NCI-H748 treated with DMSO at 0.1 percent for 48 hours (cell line): ENCODE measurements around the gene REL.
"Not testable (repeated sequence)": the region's sequence is repeated elsewhere in the genome, so short reads cannot be mapped to it uniquely, and the experiment has no call there.

Experiments used
- DNase-seq: peaks from one replicate; lab custom pipeline; 2025; lab: John Stamatoyannopoulos, UW

REL gene

DNA sequence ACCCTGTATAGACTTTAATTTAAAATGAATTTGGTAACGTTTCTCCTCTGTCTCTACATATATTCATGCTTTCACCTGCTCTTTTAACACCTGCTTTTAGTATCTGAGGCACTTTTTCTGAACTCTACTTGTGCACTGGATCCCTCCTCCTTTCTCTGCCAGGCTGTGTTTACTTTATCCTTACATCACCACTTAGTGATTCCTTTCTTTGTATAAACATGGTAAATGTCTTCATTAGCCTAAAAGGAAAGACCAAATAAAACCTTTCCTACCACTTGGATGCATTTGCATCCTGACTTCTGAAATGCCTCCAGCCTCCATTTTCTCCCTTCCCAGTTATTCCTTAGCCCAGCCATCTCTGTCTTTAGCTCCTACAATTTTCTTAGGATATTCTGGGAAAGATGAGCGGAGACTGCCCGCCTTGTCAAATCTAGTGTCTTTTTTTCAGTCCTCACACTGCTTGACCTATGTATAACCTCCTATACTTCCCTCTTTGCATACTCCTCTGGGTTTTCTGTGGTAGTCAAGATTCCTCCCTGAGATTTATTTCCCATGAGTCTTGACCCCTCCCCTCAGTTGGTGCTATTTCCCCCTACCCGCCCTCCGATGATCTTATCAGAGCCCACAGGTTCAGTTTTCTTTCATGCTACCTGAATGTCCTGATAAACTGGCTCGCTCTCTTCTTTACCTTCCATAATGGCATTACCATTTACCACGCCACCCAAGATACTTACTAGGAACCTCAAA is 44.8 kb downstream of the REL start:
- no peak for DNase-seq

DNA sequence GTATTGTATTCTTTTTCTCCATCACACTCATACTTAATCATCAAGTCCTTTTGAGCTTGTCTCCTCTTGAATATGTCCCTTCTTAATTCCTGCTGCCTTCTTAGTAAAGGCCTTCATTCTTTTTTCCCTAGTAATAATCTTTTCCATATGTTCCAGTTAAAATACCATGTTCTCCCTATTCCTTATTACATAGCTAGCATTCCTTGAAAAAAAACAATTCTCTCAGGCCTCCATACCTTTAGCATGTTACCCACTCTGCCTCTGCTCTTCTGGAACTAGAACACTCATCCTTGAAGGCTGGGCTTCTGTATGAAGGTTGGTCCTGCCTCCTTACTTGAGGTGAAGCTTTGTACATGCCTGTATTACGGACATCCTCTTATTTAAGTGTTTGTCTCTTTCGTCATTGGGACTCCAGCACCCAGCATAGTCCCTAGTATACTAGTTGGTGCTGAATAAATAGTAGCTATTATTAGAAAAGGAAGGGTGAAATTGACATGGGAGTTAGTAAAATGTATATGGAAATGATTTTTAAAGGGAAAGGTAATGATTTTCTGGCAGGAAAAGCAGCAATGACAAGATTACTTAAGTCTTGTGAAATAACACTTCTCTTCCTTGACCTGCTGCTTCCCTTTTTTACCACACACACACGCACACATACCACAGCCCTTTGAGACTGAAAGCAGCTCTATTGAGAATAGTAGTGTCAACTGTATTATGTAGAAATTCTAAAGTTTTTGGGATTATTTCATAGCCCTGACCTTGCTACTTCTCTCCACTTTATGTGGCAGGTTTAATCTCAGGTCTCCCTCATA is 45.6 kb downstream of the REL start:
- no peak for DNase-seq

DNA sequence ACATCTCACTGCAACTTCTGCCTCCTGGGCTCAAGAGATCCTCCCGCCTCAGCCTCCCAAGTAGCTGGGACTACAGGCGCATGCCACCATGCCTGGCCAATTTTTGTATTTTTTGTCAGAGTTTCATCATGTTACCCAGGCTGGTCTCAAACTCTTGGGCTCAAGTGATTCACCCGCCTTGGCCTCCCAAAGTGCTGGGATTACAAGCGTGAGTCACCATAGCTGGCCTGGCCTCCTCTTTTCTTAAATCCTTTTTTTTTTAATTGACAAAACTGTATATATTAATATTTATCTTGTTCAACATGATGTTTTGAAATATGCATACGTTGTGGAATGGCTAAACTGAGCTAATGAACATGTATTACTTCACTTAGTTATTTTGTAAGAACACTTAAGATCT is 50.7 kb downstream of the REL start:
- not testable (repeated sequence) for DNase-seq

DNA sequence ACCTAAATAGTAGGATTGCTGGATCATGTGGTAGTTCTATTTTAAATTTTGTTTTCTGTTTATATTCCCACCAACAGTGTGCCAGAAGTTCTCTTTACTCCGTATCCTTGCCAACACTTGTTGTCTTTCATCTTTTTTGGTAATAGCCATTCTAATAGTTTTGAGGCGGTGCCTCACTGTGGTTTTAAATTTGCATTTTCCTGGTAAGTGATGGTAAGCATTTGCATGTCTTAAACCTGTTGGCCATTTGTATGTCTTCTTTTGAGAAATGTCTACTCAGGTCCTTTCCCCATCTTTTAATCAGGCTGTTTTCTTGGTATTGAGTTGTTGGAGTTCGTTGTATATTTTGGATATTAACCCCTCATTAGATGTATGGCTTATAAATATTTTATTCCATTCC is 51.6 kb downstream of the REL start:
- DNase-seq, result no peak

DNA sequence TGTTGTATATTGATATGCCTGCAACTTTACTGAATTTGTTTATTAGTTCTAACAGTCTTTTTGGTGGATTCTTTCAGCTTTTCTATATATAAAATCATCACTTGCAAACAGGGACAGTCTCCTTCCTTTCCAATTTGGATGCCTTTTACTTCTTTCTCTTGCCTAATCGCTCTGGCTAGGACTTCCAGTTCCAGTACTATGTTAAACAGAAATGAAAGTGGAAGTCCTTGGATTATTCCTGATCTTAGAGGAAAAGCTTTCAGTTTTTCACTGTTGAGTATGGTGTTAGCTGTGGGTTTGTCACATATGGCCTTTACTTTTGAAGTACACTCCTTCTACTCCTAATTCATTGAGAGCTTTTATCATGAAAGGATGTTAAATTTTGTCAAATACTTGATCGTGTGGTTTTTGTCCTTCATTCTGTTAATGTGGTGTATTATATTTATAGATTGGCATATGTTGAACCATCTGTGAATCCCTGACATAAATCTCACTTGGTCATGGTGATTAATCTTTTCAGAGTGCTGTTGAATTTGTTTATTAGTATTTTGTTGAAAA is 52.9 kb downstream of the REL start:
- DNase-seq, result no peak

DNA sequence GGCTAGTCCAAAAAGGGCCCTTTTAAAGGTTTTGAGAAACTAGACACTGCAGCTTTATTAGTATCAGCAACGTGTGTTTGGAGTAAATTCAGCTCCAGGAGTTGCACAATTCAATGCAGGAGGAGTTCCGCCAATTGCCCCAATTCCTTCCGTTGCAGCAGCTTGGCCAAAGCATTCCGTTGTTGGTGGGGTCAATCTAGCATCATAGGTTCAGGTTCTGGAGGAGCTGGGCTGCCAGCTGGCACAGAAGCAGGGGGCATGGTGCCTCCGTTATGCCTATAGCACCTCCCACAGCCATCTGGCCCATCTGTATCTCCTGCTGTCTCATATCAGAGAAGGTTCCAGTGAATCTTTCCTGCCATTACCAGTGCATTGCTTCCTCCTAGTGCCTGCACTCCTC is 55.4 kb downstream of the REL start:
- no peak for DNase-seq

DNA sequence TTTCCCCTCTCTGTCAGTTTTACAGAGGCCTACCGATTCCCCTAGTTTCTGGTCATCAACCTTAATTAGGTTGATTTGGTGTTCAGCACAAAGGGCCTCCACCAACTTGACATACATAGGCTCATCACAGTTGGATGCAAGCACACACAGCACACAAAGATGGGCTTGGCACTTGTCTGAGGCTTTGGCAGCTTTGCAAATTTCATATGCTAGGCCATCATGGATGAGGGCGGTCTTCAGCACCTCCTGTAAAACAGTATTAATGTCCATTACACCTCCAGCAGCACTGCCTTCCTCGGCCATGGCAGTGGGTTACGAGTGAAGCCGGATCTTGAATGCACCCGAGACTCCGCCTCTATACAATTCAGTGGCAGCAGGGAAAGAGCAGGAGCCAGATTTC is 56.9 kb downstream of the REL start:
- no peak for DNase-seq

DNA sequence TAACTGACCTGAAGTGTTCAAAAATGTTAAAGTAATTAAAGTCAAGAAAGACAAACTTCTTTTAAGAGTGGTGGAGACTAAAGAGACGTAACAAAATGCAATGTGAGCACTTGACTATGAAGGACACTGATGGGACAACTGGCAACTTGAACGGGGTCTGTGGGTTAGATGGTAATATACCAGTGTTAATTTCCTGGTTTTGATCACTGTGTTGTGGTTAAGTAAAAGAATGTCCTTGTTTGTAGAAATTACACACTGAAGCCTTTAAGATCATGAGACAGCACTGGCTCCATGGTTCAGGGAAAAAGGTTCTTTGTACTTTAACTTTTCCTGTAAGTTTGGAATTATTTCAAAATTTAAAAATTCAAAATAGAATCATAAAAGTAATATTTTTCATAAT is 58.2 kb downstream of the REL start:
- no peak for DNase-seq

DNA sequence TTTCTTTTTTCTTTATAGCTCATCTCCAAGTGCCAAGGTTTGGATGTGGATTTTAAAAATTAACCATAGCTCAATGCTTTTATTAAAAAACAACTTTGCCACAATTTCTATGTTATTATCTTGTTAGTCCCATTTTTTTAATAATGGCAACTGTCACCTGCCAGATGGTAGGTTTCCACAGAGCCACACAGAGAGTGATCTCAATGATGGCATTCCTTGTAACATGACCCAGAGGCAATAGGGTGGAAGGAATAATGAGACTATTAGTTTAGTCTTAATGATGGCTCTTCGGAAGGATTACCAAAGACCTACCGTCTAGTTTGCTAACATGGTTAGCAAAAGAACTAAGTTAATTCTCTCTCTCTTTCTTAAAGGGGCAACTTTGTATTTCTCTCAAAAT is 64.0 kb downstream of the REL start:
- no peak for DNase-seq

DNA sequence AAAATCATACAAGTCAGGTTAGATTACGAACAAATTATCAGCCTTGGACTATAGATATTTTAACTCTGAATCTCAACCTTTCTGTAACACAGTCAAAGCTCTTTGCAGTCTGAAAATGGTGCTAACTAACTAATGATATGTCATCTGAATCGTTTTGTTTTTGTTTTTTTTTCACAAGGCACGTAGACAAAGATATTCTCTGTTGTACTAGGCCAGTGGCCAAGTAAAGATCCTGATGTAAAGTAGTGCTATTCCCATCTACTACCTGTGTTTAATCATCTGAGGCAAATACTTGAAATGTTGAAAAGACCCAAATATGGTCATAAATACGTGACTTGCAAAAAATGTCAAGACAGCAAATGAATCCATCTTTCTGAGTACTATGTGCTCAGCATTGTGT is 65.7 kb downstream of the REL start:
- DNase-seq, result no peak

DNA sequence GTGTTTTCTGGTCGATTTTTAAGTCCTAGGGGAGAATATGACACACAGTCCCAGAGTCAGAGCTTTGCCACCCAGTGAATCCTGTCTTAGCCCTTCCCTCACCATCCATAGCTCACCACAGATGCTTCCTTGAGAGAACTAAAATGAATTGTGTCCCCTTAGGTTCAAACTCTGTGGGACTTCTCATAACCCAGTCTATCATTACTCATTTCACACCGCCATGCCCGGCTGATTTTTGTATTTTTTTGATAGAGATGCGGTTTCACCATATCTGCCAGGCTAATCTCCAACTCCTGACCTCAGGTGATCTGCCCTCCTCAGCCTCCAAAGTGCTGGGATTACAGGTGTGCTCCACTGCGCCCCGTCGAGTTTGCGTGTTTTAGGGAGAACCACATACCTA is 66.8 kb downstream of the REL start:
- DNase-seq, result no peak

DNA sequence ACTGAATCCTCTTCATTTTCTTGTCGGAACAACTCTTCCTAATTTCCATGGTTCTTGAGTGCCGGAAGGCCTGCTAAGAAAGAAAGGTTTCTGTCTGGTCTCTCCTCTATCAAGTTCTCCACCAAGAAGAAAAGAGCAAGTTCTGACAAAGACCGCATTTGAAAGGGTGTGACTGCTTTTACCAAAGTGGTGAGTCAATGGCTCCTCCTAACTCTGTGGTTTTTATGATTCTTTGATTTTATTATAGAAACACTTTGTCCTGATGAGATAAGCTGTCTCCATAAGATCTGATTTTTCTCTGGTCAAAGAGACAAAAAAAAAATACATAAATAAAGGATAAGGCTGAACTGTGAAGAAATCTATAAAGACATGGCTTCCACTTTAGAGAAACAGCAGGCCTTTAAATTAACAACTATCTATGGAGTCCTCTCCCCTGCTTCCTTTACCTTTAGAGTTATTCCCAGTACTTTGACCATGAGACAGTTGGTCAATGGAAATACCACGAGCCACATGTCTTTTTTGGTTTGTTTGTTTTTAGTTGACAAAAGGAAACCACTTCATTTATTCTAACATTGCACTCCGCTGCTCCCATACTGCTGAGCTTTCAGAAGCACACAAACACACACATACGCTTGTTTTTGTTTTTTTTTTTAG is 67.7 kb downstream of the REL start:
- no peak for DNase-seq

DNA sequence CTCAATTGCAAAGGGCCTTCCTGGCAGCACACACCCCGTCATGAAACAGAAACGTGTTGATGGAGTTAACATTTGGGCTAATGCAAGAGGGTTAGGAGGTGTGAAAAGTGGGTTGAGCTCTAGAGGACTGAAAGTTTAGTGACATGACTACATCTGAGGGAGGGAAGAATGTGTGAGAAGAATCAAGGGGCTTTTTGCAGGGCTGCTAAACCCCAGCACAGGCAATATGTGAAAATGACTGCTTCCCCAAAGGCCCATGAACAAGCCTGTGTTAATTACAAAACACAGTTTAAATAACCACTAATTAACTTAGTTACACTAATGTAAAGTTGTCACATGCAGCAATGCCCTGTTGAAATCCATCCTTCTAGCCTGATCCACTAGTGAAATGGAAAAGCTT is 72.8 kb downstream of the REL start:
- DNase-seq, result no peak

DNA sequence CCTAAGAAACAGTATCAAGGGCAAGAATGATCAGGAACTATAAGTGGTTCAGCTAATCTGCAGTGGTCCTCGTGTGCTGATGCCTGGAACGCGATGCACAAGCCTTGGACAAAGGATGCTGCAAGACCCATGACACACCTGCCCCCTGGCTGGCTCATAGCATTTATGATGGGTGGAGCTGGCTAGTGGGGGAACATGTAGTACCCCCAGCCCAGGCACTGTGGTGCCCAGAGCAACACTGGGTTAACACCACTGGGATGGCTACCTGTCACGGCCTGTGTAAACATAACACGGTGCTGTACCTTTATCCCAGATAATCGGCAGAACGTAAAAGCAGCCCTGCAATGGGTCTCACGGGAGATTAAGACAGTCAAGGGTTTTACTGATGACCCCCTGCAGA is 75.8 kb downstream of the REL start:
- no peak for DNase-seq

DNA sequence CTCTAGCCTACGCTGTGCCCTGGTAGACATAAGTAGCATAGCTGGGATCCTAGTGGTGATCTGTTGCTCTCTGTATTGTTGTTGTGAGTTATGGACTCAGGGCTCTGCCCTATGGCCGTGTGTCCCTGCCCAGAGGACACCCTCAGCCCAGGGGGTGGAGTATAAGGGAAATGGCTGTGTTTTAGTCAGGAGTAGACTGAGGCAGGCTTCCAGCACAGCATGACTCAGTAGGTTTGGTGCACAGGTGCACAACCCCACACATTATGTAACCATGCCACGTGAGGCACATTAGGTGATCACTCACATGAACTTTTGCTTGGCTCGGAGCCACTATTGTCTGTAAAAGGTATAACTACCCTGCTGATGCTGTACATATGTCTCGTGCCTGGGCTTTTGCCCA is 76.3 kb downstream of the REL start:
- DNase-seq, result no peak

DNA sequence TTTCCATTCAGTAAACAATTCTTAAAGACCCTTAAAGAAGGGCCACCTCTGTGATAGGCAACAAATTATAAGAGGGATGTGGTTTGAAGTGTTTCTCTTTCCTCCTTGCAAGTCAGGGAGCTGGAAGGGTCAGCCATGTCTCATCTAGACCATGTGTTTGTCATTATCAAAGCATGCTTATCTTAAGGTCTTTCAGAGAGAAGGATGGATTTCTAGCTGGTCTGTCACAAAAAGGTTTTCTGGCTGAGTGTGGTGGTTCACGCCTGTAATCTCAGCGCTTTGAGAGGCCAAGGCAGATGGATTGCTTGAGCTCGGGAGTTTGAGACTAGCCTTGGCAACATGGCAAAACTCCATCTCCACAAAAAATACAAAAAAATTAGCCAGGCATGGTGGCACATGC is 77.0 kb downstream of the REL start:
- DNase-seq, result no peak

DNA sequence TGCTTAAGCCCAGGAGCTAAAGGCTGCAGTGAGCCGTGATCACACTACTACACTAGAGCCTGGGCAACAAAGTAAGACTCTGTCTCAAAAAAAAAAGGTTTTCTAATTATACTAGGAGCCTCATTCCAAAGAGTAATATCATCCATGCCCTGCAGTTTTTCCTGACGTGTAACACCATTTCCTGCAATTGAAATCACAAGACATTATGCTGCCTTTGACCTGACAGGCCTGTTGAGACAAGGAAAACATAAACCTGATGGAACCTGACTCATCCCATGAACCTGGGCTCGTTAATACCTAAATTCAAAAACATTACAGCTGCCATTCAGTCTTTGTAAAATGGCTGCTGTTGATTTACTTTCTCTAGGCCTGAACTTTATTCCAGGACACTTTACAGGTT is 77.4 kb downstream of the REL start:
- no peak for DNase-seq

DNA sequence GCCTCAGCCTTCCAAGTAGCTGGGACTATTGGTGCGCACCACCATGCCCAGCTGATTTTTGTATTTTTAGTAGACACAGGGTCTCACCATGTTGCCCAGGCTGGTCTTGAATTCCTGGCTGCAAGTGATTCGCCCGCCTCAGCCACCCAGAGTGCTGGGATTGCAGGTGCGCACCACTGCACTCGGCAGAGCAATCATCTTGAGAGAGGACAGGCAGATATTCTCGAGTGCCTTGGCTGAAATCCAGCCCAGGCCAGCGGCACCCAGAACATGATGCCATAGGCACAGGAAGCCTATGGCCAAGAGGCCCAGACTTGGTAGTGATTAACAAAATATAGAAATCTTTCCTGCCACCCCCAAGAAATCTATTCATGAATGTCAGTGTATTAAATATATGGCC is 78.1 kb downstream of the REL start:
- no peak for DNase-seq

DNA sequence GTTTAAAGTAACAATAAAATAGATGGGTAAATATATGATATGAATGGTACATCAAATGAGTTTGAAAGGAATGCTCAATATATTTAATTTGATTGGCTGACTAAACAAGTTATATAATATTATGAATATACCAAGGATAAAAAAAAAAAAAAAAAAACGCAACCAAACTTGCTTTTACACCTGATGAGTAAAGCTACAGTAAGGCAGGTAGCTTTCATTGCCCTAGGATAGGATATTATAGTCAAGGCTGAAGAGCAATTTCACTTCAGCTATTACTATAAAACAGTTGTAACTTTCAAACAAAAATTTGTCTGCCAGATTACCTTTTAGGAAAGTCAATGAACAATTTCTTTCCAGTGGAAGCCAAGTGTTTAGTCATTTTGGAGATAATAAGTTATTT is 79.3 kb downstream of the REL start:
- DNase-seq, result no peak

DNA sequence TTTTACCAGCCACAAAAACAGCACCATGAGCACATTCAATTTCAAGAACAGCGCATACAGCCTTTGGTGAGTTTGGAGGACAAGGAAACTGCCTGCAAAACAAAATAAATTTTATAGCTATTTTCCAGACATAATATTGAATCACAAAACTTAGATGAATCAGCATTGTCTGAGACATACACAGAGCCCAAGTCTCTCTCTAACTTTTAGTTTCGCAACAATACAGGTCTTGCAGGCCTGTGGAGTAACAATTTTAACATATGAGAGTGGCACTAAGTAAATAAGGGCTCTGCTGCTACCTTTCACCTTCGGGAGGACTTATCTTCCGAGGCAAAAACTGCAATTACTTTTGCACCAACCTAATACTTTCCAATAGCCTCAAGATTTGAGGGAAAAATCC is 80.1 kb downstream of the REL start:
- DNase-seq, result no peak

DNA sequence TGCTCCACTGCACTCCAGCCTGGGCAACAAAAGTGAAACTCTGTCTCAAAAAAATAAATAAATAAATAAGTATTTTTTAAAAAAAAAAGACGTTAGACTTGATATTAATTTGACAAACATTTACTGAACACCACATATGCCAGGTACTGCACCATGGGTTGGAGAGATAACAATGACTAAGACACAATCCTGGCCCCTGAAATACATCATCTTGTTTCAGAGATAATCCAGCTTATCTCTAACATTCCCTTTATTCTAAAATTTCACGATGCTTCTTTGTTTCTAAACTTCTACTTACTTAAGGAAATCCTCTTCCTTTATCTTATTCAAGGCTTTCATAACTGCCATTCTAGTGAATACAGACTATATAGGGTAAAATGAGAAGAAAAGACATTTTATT is 81.2 kb downstream of the REL start:
- DNase-seq, result no peak

DNA sequence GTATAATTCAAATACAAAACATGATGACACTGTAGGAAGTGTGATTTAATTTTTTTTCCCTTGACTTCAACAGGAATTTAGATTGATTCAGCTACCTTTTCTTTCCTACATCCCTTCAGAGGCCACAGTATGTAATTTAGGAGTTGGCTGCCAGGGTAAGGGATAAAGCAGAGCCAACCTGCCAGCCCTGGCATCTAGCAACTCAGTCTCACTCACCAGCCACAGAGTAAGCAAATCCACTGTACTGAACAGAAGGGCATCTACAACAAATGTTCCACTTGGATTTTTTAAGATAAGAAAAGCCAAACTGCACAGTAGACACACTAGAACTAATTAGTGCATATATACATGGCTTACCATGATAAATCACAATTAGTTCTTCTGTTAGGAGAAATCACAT is 81.8 kb downstream of the REL start:
- DNase-seq, result no peak
